ENCODE data around the gene CASD1. TPM values are rescaled to one million over a fixed set of nuclear protein-coding genes. Genes with fewer than 3 reads are reported as not detected.

The CASD1 gene
- total and polyA plus RNA-seq, 3 experiments from 2014 or later = 15.5 to 19.7 (median 18.9) TPM

DNA sequence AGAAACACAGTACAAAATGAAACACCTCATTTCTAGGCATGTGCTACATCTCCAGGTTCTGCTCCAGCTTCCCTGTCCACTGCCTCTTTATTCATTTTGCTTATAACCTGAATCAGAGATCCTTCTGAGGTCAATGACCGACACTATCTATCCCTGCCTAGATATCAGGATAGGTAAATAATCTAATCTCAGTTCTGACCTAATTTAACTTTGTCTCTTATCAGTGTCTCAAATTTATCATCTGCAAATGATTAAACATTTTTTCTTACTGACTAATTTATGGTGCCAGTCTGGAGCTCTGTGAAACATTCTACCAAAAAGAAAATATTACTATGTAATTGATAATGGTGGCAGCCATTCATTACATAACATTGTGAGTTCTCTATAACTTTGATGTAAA lies 85.3 kb downstream of the CASD1 start:
- H3K27ac Mint-ChIP-seq = no peak overlapping the region
- Histone ChIP-seq H3K4me3 (ENCODE audit: low read length) (no peak overlapping the region), H3K36me3 (ENCODE audit: insufficient read depth, low read length) (no peaks in the 10 kb centered on the region), H3K4me1 (ENCODE audit: insufficient read depth, low read length) (no peaks in the 10 kb centered on the region), H3K27me3 (ENCODE audit: insufficient read depth, low read length, poor library complexity, severe bottlenecking) (no peaks in the 10 kb centered on the region), H3K9me3 (ENCODE audit: low read length) (no peaks in the 10 kb centered on the region), H3K27ac (ENCODE audit: low read depth, low read length) (no peak overlapping the region)
- ChIA-PET POLR2A (no interaction called here), CTCF (no interaction called here)
- H3K36me3 Mint-ChIP-seq = peaks cover 0 to 3% (median 0%) of the 10 kb centered on the region in 3 donors
- no peaks in the 10 kb centered on the region for H3K9me3 Mint-ChIP-seq
- H3K4me1 Mint-ChIP-seq = no peaks in the 10 kb centered on the region
- no peak overlapping the region for H3K4me3 Mint-ChIP-seq
- no peaks in the 10 kb centered on the region for H3K27me3 Mint-ChIP-seq
- DNase-seq = no peak

DNA sequence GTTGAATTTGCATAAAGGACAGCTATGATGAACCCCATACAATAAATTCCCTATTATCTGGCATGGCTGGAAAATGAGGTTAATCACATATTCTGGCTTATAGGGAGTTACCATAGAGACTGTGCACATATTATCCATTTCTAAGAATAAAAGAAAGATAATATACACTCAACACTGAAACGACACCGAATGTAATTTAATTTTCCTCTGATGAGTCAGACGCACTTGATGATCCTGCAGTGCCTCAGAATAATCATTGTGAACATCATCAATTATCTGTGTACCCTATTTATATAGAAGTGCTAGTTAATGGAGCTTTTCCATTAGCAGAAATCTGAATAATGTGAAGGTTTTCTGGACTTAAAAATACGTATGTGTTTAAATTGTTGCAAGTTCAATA lies 86.1 kb downstream of the CASD1 start:
- Histone ChIP-seq H3K36me3 (ENCODE audit: insufficient read depth, low read length) (no peaks in the 10 kb centered on the region), H3K4me3 (ENCODE audit: low read length) (no peak overlapping the region), H3K27me3 (ENCODE audit: insufficient read depth, low read length, poor library complexity, severe bottlenecking) (no peaks in the 10 kb centered on the region), H3K4me1 (ENCODE audit: insufficient read depth, low read length) (no peaks in the 10 kb centered on the region), H3K9me3 (ENCODE audit: low read length) (no peaks in the 10 kb centered on the region), H3K27ac (ENCODE audit: low read depth, low read length) (no peak overlapping the region)
- DNase-seq = no peak
- CTCF ChIA-PET = no interaction called here
- Mint-ChIP-seq H3K9me3 (no peaks in the 10 kb centered on the region), H3K27ac (no peak overlapping the region), H3K27me3 (no peaks in the 10 kb centered on the region), H3K36me3 (peaks cover 0 to 2% (median 0%) of the 10 kb centered on the region in 3 donors), H3K4me1 (no peaks in the 10 kb centered on the region), H3K4me3 (no peak overlapping the region)
- POLR2A ChIA-PET = no interaction called here

DNA sequence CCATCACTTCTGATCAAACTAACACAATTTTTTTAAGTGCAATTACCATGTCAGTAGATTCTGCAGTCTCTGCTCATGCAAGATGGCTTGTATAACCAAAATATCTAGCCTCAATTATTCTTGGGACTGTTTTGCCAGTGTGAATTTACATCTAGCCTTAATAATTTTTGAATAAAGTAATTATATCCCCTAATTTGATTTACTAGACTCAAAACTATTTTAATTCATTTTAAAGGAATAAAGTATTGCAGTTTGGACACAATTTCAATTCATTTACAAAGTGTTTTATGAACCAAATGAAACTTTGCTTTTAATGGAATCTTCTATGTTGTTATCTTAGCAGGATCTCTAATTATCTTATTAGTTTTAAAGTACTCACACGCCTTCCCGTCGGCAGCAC lies 90.7 kb downstream of the CASD1 start:
- Histone ChIP-seq H3K27ac (ENCODE audit: low read depth, low read length) (no peak overlapping the region), H3K27me3 (ENCODE audit: insufficient read depth, low read length, poor library complexity, severe bottlenecking) (no peaks in the 10 kb centered on the region), H3K4me3 (ENCODE audit: low read length) (no peak overlapping the region), H3K36me3 (ENCODE audit: insufficient read depth, low read length) (no peaks in the 10 kb centered on the region), H3K4me1 (ENCODE audit: insufficient read depth, low read length) (no peaks in the 10 kb centered on the region), H3K9me3 (ENCODE audit: low read length) (no peaks in the 10 kb centered on the region)
- H3K4me1 Mint-ChIP-seq = no peaks in the 10 kb centered on the region
- no peak overlapping the region for H3K27ac Mint-ChIP-seq
- ChIA-PET CTCF (no interaction called here), POLR2A (no interaction called here)
- no peak for DNase-seq
- peaks cover 2 to 4% of the 10 kb centered on the region in 2 donors for H3K27me3 Mint-ChIP-seq
- no peak overlapping the region for H3K4me3 Mint-ChIP-seq
- H3K9me3 Mint-ChIP-seq = no peaks in the 10 kb centered on the region
- peaks cover 0 to 2% (median 0%) of the 10 kb centered on the region in 3 donors for H3K36me3 Mint-ChIP-seq

- CTCF ChIA-PET = no interaction called here
Observed at GRCh38 chr7:94602181-94602580, 92.6 kb downstream of the CASD1 start.

GRCh38 chr7:94605031-94605430 lies 95.4 kb downstream of the CASD1 start:
- Mint-ChIP-seq H3K27me3 (peaks cover 3 to 15% of the 10 kb centered on the region in 2 donors), H3K4me3 (no peak overlapping the region), H3K4me1 (no peaks in the 10 kb centered on the region), H3K36me3 (no peaks in the 10 kb centered on the region), H3K9me3 (peaks cover 6 to 33% (median 14%) of the 10 kb centered on the region in 5 donors), H3K27ac (no peak overlapping the region)
- Histone ChIP-seq H3K4me1 (ENCODE audit: insufficient read depth, low read length) (no peaks in the 10 kb centered on the region), H3K36me3 (ENCODE audit: insufficient read depth, low read length) (no peaks in the 10 kb centered on the region), H3K4me3 (ENCODE audit: low read length) (no peak overlapping the region), H3K9me3 (ENCODE audit: low read length) (no peaks in the 10 kb centered on the region), H3K27ac (ENCODE audit: low read depth, low read length) (no peak overlapping the region), H3K27me3 (ENCODE audit: insufficient read depth, low read length, poor library complexity, severe bottlenecking) (no peaks in the 10 kb centered on the region)
- no peak for DNase-seq
- POLR2A ChIA-PET = no interaction called here
- CTCF ChIA-PET = no interaction called here

More at GRCh38 chr7:94602181-94602580, 92.6 kb downstream of the CASD1 start:
- no peak overlapping the region for H3K27ac Mint-ChIP-seq
- POLR2A ChIA-PET = no interaction called here
- H3K9me3 ChIP-seq (ENCODE audit: low read length) = no peaks in the 10 kb centered on the region
- no peak overlapping the region for H3K4me3 ChIP-seq (ENCODE audit: low read length)
- DNase-seq = no peak
- H3K4me1 Mint-ChIP-seq = no peaks in the 10 kb centered on the region
- H3K27me3 Mint-ChIP-seq = peaks cover 3 to 7% of the 10 kb centered on the region in 2 donors
- no peaks in the 10 kb centered on the region for H3K4me1 ChIP-seq (ENCODE audit: insufficient read depth, low read length)
- H3K36me3 ChIP-seq (ENCODE audit: insufficient read depth, low read length) = no peaks in the 10 kb centered on the region
- H3K27me3 ChIP-seq (ENCODE audit: insufficient read depth, low read length, poor library complexity, severe bottlenecking) = no peaks in the 10 kb centered on the region
- no peak overlapping the region for H3K27ac ChIP-seq (ENCODE audit: low read depth, low read length)
- peaks cover 3 to 12% (median 8%) of the 10 kb centered on the region in 5 donors for H3K9me3 Mint-ChIP-seq
- H3K36me3 Mint-ChIP-seq = peaks cover 0 to 2% (median 0%) of the 10 kb centered on the region in 3 donors
- no peak overlapping the region for H3K4me3 Mint-ChIP-seq

Other genes starting within 250 kb of the CASD1 start
- under 1 TPM; 0.09 to 0.18 TPM for gene COL1A2, start 114.9 kb upstream of the CASD1 start, total RNA-seq
- not detected for gene COL1A2, start 114.9 kb upstream of the CASD1 start, polyA plus RNA-seq
- gene SGCE, start 146.3 kb downstream of the CASD1 start, total RNA-seq = under 1 TPM; 0.70 to 0.82 TPM
- 2.2 TPM for gene SGCE, start 146.3 kb downstream of the CASD1 start, polyA plus RNA-seq